Measurements from ENCODE around the gene FBXW8.

FBXW8 gene

DNA sequence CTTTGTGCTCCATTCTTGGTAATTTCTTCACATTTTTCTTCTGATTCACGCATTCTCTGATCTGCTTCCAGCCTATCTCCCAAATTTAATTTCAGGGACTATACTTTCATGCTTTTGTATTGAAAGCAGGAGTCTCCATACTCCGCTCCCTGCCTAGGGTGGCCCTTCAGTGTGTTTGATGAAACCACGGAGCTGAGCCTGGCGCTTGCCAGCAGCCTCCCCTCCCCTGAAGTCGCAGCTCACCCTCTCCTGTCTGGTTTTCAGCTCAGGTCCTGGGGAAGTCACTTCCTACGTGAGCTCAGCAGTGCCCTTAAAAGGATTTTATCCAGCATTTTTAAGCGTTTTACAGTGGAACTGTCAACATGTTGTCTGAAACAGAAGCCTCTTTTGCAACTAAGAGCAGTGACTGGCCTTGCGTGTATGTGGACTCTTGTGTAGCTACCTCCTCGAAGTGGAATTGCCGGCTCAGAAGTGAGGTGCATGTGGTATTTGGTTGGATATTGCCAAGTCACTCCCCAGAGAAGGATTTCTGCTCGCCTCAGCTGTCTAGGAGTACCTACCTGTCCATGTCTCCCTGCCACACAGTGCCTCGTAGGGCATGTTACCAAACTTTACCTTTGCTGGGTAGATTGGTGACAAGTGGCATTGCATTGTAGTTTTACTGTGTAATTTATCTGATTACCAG lies 109.9 kb downstream of the FBXW8 start:
- no peak for DNase-seq (ENCODE audit: low read depth, low spot score)

DNA sequence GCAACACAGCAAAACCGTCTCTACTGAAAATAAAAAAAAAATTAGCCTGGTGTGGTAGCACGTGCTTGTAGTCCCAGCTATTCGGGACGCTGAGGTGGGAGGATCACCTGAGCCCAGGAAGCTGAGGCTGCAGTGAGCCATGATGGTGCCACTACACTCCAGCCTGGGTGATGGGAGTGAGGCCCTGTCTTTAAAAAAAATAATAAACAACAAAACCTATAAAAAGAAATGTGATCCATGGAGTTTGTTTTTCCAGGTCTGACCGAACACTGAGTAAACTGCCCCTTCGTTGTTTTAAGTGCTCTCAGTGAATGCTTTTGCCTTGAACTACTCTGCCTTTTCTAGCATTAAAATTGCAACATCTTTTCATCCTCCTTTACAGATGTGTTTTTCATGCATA lies 111.7 kb downstream of the FBXW8 start:
- DNase-seq (ENCODE audit: low read depth, low spot score), result no peak

DNA sequence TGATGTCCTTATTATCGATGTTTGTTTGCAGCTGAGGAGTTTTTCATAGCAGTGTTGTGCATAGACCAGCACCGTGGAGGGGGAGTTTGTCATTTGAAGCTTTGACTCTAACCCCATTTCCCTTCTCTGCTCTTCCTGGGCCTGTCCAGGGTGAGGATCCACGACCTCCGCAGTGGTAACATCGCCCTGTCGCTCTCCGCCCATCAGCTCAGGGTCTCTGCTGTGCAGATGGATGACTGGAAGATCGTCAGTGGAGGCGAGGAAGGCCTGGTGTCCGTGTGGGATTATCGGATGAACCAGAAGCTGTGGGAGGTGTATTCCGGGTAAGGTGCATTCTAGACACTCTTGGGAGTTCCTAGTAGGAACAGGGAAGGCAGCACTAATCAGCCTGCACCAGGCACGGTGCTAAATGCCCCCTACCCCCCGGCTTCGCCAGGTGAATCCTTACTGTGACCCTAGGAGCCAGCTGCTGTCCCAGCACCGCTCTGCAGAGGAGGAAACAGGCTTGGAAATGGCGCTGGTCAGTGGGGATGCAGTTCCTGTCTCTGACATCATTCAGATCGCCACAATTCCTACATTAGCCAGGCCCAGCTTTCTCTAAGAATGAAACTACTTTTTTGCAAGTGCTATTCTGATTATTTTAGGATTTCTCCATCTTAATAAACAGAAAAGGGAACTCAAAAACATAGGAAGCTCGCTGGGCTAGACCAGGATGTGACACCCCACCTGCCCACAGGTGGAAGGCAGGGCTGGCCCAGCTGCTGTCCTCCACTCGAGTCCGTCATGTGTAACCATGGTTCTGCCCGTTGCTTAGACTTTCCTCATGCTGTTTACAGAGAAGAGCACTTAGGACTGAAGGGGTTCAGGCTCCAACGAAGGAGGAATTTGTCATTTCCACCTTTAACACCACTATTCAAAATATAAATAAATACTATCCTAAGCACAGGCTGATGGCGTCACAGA lies 113.5 kb downstream of the FBXW8 start:
- no peak for DNase-seq (ENCODE audit: low read depth, low spot score)

DNA sequence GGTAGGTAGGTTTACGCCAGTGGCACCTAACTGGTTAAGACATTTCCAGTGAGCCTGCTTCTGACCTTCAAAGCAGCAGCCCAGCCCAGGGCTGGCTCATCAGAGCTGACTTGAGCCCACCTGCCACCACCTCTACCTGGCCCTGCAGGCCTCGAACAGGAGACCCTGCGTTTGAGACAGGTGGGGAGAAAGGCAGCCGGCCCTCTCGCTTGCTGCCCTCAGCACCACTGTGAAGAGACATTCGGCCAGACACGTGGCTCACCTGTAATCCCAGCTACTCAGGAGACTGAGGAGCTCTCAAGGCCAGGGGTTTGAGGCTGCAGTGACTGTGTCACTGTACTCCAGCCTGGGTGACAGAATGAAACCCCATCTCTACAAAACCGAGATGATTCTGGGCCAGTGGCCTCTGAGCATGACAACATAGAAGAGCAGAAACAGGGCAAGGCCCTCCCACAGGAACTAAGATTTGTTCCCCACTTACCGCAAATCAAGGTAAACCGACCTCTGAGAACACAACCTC lies 114.3 kb downstream of the FBXW8 start:
- DNase-seq (ENCODE audit: low read depth, low spot score), result no peak

DNA sequence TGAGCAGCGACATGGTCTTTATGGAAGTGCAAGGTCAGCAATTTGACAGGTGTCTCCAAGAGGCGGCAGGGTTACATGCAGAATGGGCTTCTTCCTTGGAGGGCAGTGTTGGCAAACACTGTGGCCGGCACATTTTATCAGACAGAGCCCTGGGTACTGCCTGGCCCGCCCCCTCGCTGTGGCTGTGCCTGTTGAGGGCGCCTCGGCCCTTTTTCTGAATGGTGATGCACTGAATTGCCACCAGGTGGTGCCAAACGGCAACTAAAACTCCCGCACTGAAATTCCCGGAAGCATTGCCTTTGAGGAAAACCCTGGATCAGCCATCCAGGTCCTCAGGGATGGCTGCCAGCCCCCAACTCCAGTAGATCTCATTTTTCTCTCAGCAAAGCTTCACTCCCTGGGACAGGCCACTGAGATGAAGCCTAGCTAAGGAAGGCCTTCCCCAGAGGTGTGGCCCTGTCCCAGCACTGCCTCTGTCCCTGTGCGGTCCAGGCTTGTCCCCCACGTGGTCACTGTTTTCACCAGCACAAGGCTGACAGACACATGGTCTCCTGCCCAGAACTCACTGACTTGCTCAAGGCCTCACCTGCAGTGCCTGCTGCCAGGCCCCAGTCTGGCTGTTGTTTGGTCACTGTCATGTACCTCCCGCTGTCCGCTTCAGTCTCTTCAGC lies 114.9 kb downstream of the FBXW8 start:
- peak; percentile 29 for DNase-seq (ENCODE audit: low read depth, low spot score)

DNA sequence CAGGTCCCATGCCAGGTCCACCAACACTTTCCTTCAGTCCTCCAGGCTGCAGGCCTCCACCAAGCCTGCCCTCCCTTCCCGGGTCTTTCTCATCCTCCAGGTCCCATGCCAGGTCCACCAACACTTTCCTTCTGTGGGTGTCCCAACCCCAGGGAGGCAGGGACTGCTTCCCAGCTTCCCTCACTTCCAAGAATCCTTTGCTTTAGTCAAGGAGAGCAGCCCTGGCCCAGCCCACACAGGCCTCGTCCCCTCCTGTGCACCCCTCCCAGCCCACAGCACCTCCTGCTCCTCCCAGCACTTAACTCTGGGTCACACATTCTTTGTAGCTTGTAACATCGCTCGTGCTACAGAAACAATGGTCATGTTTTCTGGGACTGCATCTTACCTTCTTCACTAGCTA lies 115.6 kb downstream of the FBXW8 start:
- no peak for DNase-seq (ENCODE audit: low read depth, low spot score)

DNA sequence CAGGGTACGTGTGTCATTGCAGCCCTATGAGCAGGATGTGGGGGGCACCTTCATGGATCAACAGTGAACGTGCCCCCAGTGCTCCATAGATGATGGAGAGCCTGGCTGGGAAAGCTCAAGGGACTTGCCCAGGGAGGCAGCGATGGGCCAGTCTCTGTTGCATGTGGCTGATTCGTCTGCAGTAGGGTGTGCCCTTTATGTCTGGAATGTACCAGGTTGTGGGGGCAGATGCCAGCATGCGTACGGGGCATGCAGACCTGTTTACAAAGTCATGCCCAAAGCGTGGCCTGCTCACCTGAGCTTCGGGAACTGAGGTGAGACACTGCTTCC lies 116.1 kb downstream of the FBXW8 start:
- DNase-seq (ENCODE audit: low read depth, low spot score), result no peak

DNA sequence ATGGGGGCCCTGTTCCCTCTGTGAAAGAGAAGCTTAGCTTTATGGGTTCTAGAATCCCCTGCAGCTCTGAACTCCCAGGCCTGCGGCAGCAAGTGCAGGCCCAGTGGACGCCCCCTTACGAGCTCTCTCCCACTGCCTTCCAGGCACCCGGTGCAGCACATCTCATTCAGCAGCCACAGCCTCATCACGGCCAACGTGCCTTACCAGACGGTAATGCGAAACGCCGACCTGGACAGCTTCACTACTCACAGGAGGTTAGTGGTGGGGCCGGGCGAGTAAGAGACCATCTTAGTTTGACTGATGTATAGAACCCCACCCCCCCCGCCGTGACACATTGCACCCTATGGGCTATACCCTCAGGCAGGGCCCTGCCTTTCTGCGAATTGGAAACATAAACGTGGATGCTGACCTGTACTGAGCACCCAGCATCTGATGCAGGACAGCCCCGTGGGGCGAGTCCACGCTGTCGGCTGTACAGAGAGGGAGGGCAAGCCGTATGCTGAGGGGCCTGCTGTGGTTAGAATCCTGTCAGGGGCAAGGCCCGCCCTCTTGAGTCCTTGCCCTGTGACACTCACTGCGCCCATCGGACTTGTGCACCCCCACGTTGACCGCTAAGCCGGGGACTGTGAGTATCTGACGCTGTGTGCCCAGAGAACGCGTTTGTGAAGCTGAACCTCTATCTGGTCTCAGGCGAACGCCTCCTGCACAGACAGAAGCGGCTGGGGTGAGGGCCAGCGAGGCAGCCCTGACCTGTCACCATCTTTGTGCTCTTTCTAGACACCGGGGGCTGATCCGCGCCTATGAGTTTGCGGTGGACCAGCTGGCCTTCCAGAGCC lies 116.7 kb downstream of the FBXW8 start:
- no peak for DNase-seq (ENCODE audit: low read depth, low spot score)

DNA sequence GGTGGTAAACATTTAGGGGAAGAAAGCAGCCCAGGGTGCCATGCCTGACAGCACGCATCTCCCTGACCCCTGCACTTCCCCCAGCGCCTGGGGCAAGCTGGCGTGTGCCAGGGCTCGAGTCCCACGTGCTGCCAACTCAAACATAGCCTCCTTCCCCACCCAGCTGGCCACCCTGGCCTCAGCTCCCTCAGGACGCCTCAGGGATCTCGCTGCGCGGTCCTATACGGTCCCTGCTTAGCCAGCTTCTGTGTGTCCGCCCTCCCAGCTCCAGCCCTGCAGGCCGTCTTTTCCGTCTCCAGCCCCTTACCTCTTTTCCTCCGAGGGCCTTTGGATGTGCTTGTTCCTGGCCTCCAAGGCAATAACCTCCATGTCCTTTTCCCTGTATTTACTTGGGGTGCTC lies 117.5 kb downstream of the FBXW8 start:
- DNase-seq (ENCODE audit: low read depth, low spot score), result no peak

DNA sequence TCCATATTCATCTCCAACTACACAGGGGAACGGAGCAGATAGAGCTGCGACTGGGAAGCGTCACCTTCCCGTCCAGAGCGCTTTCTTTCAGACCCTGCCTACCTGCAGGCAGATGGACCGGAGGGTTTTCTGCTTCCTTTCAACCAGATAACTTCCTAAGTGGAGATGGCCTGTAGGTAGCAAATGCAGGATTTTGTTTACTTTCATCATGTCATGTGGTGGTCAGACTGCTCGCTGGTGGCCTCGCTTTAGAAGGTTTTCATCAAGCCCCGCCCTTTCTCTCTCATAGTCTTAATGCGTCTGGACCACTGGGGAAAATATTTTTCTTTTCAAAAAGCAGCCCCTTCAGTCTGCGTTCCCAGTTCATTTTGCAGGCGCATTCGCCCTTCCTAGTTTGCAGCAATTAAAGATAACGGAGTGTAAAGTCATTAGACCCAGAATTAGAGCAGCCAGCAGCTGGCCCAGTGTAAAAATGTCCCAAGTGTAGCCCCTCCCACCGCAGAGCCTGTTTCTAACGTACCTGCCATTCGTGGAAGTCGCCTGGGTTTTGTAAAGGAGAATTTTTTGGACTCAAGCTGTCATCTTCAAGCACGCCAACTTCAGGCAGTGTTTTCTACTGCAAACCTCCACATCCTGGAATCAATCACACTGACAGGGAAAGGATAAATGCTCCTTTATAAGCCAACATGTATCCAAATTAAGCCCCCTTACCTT lies 119.6 kb downstream of the FBXW8 start:
- no peak for DNase-seq (ENCODE audit: low read depth, low spot score)

DNA sequence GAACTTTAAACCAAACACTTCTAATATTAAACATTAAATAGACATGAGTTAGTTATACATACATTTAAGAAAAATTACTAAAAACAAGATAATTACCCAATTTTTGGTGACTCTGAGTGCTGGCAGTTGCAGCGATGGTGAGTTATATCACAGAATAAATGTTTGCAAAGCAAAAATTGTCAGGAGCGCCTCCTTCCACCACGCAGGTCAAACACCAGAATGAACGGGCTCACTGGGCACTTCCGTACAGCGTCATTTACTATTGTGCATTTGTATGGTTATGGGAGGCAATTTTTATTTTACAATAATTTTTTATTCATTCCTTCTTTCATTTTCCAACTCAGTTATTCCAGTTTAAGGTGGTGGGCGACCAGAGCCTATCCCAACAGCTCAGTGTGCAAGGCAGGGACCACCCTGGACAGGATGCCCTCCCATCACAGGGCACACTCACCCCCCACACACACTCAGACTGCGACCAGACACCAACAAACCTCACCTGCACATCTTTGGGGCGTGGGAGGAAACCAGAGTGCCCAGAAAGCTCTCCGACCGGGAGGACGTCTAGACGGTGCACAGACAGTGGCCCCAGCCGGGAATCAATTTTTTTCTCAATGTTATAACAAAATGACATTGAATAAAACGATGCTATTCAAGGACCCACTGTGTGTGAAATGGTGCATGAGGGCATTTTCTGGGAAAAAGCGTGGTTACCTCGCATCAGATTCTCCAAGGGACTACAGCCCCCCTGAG lies 121.3 kb downstream of the FBXW8 start:
- DNase-seq (ENCODE audit: low read depth, low spot score), result no peak

DNA sequence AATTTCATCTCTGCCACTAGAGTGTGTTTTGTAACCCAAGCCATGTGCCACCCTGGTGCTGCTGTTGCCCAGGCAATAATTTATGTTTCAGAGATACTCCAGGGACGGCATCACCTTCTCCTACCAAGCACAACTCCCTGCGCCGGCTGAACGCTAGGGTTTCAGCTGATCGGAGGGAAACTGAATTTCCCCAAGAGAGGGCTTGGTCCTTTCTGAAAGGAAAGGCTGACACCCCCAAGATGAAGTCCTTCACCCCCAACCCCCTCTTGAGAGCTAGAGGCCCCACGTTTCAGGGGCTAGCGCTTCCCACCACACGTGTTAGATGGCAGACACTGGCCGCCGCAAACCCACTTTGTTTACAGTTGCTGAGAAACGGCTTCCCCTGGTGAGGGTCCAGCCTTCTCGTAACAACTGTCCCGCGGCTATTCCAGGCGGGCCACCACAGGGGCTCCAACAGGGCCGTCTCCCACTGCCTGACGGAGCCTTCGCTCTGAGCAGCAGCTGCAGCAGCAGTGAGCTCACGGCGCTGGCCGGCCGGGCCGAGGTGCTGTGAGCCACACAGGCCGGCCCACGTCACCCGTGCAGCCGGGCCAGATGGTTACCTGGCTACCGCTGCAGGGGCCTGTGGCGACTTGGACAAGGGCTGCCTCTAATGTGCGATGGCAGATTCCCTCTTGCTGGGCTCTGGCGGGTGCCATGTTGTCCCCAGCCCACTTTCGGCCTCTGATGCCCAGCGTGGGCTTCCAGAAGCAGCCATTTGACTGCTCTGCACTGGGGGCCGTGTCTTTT lies 122.0 kb downstream of the FBXW8 start:
- DNase-seq (ENCODE audit: low read depth, low spot score), result no peak

DNA sequence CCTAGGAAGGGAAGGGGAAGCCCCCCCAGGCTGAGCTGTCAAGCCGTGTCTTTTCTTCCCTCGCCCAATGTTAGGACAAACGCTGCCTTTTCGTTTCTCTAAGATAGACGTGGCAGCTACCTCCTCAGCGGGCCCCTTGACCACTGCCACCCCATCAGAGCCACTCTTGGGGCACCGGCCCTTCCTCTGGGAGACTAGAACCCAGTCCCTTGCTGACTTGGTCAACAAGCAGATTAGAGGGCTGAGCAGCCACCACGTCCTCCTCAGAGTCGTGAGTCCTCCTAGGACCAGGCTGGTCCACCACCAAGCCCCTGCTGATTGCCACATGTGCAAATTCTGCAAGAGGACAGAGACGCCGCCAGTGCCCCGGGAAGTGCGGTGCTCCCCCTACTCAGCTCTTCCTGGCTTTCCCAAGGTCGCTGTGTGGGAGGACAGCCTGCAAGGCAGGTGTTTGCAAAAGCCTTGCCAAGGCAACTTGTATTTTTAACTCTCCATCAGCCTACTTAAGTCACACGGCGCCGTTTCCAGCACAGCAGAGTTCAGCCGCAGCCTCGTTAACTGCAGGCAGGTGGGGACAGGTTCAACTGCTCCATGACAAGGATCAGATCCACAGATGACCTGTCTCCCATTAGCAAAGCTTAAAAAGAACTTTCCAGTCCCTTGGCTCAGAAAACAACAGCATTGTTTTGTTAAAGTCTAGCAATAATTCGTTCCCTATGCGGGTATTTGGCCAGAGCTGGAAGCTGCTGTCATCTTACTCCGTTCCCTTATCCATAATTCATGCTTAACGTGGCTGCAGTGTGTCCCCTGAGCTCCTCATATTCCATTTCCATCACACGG lies 122.9 kb downstream of the FBXW8 start:
- no peak for DNase-seq (ENCODE audit: low read depth, low spot score)

DNA sequence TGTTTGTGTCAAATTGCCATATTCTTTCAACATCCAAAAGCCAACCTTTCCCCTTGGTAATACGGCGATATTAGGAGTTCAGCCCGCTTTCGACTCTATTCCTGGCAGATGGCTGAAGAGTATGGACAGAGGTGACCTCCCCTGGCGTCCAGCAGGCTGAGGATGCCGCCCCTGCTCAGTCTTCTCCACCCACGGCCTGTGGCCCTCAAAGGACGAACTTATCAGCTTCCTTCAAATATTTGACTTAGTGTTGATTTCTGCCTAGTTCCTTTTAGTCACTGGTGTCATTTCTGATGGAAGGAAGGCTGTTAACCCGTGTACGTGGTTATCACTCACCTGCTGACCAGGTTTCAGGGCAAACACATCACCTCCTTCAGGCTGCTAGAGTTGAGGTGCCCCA lies 123.5 kb downstream of the FBXW8 start:
- no peak for DNase-seq (ENCODE audit: low read depth, low spot score)

DNA sequence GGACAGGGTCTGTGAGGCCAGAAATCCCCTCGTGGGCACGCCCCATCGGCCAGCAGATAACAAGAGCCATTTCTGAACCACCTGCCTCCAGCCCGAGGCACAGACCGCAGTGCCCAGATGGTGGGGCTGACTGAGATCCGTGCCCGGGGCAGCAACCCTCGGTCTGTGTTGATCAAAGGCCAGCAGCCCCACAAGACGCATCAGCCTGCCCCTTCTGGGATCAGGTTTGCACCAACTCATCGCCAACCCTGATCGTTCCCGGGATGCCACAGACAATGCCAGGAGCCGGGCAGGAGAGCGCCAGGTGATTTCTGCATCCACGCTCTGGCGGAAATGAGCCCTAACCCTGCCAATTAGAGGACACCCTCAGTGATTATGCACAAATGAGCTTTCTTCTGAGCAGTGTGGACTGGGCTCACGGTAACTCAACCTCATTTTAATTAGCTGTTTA lies 124.0 kb downstream of the FBXW8 start:
- DNase-seq (ENCODE audit: low read depth, low spot score), result no peak

DNA sequence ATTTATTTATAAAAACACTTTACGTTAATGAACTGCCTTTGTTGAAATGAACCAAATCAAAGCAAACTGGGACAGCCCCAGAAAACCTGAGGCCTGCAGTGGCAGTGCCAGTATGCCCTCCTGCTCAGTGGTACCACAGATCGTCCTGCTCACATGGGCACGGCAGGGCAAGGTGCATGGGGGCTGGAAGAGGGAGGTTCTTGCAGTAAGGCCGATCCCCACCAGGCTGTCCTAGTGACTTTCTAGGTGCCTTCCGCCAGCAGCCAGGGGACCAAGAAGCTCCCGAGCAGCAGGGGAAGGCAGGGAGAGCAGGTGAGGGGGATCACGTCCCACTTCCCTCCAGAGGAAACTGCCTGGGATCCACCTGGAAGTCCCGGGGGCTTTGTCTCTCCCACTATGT lies 124.5 kb downstream of the FBXW8 start:
- no peak for DNase-seq (ENCODE audit: low read depth, low spot score)

DNA sequence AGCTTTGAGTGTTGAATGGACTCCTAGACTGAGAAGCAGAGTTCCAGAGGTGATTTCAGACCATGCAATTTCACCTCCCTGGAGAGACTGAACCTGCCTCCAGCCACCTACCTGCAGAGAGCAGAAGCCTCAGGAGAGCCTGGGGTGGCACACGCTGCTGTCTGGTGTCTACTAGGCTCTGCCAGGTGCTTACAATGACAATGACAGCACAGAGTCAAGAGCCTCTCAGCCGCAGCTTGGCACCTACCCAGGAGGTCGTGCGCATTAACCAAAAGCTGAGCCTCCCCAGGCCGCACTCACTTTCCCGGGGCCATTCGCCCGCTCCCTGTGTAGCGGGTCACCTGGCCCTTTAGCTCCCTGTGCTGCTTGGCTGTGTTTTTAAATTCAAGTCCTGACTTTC lies 125.3 kb downstream of the FBXW8 start:
- DNase-seq (ENCODE audit: low read depth, low spot score), result no peak

DNA sequence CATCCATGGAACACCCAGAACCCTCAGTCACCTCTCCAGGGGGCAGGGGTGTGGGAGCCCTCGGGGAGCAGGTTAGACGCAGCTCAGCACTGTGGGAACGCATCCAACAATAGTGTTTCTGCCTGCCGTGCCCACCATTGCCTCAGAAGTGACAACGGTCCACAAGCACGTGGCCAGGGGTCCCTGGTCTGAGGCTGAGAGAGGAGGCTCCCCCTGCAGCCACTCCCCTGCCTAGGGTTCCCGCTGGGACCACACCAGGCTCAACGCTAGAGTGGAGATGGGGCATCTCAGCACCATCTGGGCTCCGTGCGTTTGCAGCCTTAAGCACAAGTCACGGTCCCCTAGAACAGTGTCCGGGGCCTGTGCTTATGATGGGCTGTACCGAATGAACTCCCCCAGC lies 125.8 kb downstream of the FBXW8 start:
- no peak for DNase-seq (ENCODE audit: low read depth, low spot score)
